HFF-Myc (cell line): ENCODE measurements around the gene ABCA4.
"Not testable (repeated sequence)": the region's sequence is repeated elsewhere in the genome, so short reads cannot be mapped to it uniquely, and the experiment has no call there.

ENCODE experiments used
- DNase-seq: peaks from one replicate; pipeline ENCODE4 v3.0.0-alpha.2; 2011; ENCODE audit warnings: low read depth; ENCODE audit errors: extremely low read depth
- H3K4me3 ChIP-seq: replicated peaks from 2 replicates; pipeline ENCODE4 v1.5.1; 2011; ENCODE audit warnings: low read depth, mild to moderate bottlenecking, control low read depth, low read length
- CTCF ChIP-seq: IDR thresholded peaks from 2 replicates; pipeline ENCODE4 v1.5.1; 2012; ENCODE audit warnings: mild to moderate bottlenecking, low read depth, low read length, control low read depth; ENCODE audit errors: missing control alignments

Gene ABCA4

GRCh38 chr1:93995837-93996536, 125.0 kb downstream of the ABCA4 start:
- no peak for DNase-seq
- TF ChIP-seq CTCF = no peak
- H3K4me3 ChIP-seq = no peak overlapping the region

- no peak for TF ChIP-seq CTCF
- DNase-seq = no peak
- no peak overlapping the region for H3K4me3 ChIP-seq
Observed at GRCh38 chr1:93993731-93994130, 127.2 kb downstream of the ABCA4 start.

DNA sequence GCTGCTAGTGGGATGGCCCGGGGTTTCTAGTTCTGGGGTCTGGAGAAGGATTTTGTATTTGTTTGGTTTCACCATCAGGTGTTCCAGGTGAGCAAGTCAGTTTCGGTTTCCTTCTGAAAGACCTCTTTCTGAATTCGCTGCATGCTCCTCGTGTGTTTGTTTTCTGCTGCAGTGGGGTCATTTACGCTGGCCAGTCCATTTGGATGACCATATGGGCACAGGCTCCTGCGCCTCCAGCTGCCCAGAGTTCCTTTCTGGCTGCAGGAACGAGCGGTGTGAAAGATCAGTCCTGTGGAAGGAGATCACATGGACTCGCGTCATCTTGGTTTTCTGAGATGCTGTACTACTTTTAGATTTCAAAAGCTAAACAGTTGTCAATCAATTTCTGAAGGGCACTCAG, 128.0 kb downstream of the ABCA4 start:
- no peak for TF ChIP-seq CTCF
- DNase-seq = no peak
- no peak overlapping the region for H3K4me3 ChIP-seq

DNA sequence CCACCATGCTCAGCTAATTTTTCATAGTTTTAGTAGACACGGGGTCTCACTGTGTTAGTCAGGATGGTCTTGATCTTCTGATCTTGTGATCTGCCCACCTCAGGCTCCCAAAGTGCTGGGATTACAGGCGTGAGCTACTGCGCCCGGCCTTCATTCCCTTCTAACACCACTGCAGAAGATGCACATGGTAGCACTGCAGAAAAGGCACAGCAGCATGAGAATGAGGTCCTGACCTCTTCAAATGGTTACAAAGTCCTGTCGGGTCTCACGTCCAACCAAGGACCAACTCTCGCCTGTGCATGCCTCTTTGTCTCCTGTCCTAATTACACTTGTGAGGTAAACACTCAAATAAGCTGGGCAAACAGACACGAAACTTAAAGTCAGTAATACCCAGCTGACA, 128.8 kb downstream of the ABCA4 start:
- DNase-seq = no peak
- TF ChIP-seq CTCF = no peak
- H3K4me3 ChIP-seq = no peak overlapping the region

DNA sequence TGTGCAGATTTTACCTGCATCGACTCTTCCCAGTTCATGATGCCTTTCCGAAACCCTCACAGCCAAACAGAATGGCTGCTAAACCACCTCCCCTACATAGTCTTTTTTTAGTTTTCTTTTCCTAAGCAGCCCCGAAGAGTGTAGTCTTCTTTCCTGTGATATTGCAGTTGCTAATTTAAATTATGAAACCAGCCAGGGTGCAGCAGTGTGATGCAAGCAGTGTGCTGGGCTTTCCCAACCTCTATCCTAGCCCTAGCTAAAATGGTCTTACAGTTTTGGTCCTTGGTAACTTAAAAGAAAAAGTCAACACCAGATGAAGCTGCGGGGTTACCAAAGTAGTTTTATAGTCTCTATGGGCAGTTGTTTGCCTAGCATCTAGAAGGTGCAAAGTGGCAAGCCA, 129.7 kb downstream of the ABCA4 start:
- no peak for TF ChIP-seq CTCF
- no peak overlapping the region for H3K4me3 ChIP-seq
- DNase-seq = no peak

- not testable (repeated sequence) for H3K4me3 ChIP-seq, DNase-seq
Observed at GRCh38 chr1:93990477-93990876, 130.5 kb downstream of the ABCA4 start.

DNA sequence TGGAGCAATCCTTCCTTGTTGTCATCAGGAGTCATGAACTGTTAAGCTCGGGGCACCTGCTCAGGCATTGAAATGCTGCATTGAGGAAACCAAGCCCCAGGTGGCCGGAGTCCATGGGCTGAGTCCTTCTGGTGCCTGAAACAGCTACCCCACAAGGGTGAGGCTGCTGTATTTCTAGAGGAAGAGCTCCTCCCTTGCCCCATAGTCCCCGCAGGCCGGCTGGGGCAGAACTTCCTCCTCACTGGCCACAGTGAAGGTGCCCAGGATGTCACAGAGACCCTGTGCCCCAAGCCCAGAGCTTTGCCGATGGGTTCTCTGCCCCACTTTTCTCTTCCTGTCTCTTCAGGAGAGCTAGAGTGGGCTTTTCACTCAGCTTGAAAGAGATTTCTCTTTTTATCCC, 130.9 kb downstream of the ABCA4 start:
- no peak for TF ChIP-seq CTCF
- no peak for DNase-seq
- H3K4me3 ChIP-seq = no peak overlapping the region
